ENCODE results near the gene ATP9A.

DNA sequence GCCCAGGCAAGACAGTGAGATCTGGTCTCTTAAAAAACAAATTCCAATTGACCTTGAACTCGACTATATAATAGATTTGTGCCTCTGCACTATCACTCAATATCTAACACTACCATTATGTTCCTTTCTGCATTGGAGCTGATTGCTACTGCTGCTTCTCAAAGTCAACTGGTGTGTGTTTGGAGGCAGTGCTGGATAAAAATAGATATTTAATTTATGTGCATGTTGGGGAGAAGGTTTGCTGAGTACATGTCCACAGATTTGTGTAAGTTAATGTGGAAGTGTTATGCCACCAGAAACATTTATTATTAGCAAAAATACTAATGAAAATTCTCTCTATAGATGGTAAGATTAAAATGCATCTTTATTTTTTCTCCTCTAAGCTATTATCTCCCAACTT is 39.5 kb downstream of the ATP9A start:
- no peak for TF ChIP-seq CTCF (IDR thresholded peaks at IDR 0.05)
- TF ChIP-seq POLR2A (IDR thresholded peaks at IDR 0.05): no peak

All from testis (tissue), 2 donors.